IPS-18c (cell line): ENCODE measurements around the gene OOSP4A.
"Not testable (repeated sequence)": the region's sequence is repeated elsewhere in the genome, so short reads cannot be mapped to it uniquely, and the experiment has no call there.

Experiments
- H3K4me3 ChIP-seq: 2 replicates; pipeline ENCODE4 v1.7.0; 2013; ENCODE audit warnings: low read depth, mild to moderate bottlenecking, low read length, moderate library complexity; ENCODE audit not compliant: insufficient read depth
- H3K9me3 ChIP-seq: one replicate; pipeline ENCODE4 v1.6.1; 2013; ENCODE audit warnings: mild to moderate bottlenecking, low read length, moderate library complexity; ENCODE audit not compliant: control insufficient read depth, insufficient read depth

Gene OOSP4A

DNA sequence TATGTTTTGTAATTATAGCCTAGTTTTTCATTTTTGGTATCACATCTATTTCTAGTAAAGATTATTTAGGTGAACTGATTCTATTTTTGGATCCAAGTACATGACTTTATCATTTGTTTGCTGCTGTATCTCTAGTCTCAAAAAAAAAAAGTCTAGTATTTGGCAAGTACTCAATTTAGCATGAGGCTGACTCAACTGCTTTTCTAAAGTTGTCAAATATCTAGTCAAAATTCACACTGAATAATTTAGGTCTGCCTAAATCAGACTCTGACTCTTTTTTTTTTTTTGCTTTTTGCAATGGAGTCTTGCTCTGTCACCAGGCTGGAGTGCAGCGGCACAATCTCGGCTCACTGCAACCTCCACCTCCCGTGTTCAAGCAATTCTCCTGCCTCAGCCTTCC is 2.4 kb downstream of the OOSP4A start:
- Histone ChIP-seq H3K4me3 (no peak overlapping the region), H3K9me3 (no peaks in the 10 kb centered on the region)

DNA sequence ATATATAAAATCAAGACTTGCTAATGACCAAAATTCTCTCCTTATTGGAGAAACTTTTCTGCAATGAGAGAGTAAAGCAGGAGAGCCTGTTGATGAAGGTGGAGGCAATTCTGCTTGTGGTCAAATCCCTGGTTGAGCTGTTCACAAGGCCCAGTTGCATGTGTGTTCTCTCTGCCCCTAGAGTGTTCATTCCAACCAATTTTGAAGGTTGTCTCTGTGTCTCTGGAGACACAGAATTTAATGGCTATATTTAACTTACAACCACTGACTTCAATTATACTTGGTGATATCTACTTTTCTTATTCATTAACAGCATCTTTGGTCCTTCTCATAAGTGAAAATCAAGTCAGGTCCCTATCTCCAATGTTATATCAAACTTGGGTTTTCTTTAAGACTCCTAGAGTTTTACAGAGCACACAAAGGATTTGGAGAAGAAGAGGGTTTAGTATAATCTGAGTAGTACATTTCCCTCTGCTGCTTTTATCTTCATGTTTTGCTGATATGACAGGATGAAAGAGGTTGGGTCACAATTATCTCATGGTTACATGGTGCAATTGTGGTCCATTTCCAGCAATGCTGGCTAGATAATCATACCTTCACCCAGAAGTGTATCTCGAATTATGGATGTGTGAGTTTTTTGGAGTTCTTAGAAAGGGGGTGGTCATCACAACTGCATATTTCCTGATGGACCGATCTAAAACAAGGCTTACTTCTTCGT is 4.0 kb downstream of the OOSP4A start:
- Histone ChIP-seq H3K4me3 (no peak overlapping the region), H3K9me3 (no peaks in the 10 kb centered on the region)

GRCh38 chr11:59968395-59968783 is 4.6 kb downstream of the OOSP4A start:
- H3K9me3 ChIP-seq: no peaks in the 10 kb centered on the region
- no peak overlapping the region for H3K4me3 ChIP-seq

- Histone ChIP-seq H3K4me3 (no peak overlapping the region), H3K9me3 (no peaks in the 10 kb centered on the region)
Measured at GRCh38 chr11:59973097-59973496, 9.3 kb downstream of the OOSP4A start.

GRCh38 chr11:59981106-59981770 is 17.4 kb downstream of the OOSP4A start:
- H3K9me3 ChIP-seq: no peaks in the 10 kb centered on the region
- H3K4me3 ChIP-seq: no peak overlapping the region

GRCh38 chr11:59982037-59982436 is 18.2 kb downstream of the OOSP4A start:
- H3K9me3 ChIP-seq, H3K4me3 ChIP-seq: not testable (repeated sequence)

DNA sequence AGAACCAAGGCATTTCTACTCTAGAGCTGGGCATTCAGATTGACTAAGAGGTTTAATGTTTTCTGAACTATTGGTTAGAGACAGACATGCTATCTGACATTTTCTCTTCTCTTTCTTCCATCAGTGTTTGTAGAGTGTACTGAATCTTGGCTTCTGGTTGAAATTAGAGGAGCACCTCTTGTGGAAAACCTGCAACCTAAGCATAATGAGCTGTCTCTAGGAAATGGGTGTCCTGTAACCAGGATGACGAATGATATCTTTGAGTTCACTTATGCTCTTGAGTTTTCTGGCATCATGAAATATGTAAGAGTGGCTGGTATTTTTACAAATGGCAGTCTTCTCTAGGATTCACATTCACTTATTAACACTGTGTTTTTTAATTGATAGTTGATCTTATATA is 19.4 kb downstream of the OOSP4A start:
- Histone ChIP-seq H3K4me3 (no peak overlapping the region), H3K9me3 (no peaks in the 10 kb centered on the region)

GRCh38 chr11:59984368-59984767 is 20.5 kb downstream of the OOSP4A start:
- Histone ChIP-seq H3K9me3 (no peaks in the 10 kb centered on the region), H3K4me3 (no peak overlapping the region)

- no peak overlapping the region for H3K4me3 ChIP-seq
- no peaks in the 10 kb centered on the region for H3K9me3 ChIP-seq
Measured at GRCh38 chr11:59990421-59990820, 26.6 kb downstream of the OOSP4A start.

DNA sequence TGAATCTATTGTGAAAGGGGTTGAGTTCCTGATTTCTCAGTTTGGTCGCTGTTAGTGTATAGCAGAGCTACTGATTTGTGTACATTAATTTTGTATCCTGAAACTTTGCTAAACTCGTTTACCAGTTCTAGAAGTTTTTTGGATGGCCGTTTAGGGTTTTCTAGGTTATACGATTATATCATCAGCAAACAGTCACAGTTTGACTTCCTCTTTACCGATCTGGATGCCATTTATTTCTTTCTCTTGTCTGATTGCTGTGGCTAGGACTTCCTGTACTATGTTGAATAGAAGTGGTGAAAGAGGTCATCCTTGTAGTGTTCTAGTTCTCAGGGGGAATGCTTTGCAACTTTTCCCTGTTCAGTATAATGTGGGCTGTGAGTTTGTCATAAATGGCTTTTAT is 28.6 kb downstream of the OOSP4A start:
- H3K4me3 ChIP-seq: no peak overlapping the region
- no peaks in the 10 kb centered on the region for H3K9me3 ChIP-seq

GRCh38 chr11:59997800-59998199 is 34.0 kb downstream of the OOSP4A start:
- no peaks in the 10 kb centered on the region for H3K9me3 ChIP-seq
- no peak overlapping the region for H3K4me3 ChIP-seq

DNA sequence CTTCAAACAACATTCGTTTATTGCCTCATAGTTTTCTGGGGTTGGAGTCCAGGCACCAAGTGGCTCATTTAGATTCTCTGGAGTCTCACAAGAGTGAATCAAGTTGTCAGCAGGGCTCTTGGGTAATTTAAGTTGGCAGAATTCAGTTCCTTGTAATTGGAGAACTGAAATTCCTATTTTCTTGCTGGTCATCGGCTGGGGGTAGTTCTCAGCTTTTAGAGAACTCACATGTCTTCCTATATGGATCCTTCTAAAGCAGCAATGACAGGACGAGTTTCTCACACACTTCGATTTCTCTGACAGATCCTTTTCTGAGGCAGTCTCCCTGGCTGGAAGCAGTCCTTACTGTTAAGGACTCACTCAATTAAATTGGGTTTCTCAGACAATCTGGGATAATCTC is 35.9 kb downstream of the OOSP4A start:
- Histone ChIP-seq H3K9me3 (no peaks in the 10 kb centered on the region), H3K4me3 (no peak overlapping the region)

- no peak overlapping the region for H3K4me3 ChIP-seq
- H3K9me3 ChIP-seq: no peaks in the 10 kb centered on the region
Measured at GRCh38 chr11:60003729-60004128, 39.9 kb downstream of the OOSP4A start.

DNA sequence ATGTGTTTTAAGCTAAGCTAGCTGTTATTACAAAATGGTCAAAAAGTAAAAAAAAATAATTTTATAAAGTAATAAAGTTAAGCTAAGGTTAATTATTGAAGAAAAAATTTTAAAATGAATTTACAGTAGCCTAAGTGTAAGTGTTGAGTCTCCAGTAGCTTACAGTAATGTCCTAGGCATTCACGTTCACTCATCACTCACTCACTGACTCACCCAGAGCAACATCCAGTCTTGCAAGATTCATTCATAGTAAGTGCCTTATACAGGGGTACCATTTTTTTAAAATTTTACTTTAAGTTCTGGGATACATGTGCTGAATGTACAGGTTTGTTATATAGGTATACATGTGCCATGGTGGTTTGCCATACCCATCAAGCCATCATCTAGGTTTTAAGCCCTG is 41.5 kb downstream of the OOSP4A start:
- no peaks in the 10 kb centered on the region for H3K9me3 ChIP-seq
- H3K4me3 ChIP-seq: no peak overlapping the region

DNA sequence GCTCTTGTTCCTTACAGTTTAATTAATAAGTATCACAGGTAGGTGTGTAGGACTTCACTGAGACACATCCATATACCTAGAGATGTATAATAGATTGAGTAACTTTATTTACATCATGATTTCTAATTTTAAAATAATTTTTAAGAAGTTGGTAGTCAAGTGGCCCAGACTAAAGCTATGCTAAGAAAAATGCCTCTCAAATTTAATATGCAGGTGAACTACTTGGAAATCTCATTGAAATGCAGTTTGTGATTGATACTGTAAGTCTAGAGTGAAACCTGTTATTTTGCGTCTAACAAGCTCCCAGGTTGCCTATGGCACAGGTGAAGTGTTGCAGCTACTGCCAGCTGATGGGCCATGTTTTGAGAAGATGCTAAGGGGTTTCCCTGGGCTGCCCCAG is 53.0 kb downstream of the OOSP4A start, which contains the start of gene OOSP4B:
TSS of gene OOSP4B (plus strand) at position 301 of the 400 bp plus-strand sequence.
- Histone ChIP-seq H3K4me3 (no peak within 1 kb of the TSS), H3K9me3 (peaks cover 2% of the 10 kb centered on the region)

- H3K9me3 ChIP-seq: peaks cover 2% of the 10 kb centered on the region
- H3K4me3 ChIP-seq: no peak overlapping the region
Measured at GRCh38 chr11:60018058-60018457, 54.2 kb downstream of the OOSP4A start.
